Diencephalon (tissue), 1 donor: Measurements from ENCODE around the gene ELAC1. TPM values are rescaled to one million over a fixed set of nuclear protein-coding genes. Genes with fewer than 3 reads are reported as not detected.

Source experiments
- small RNA-seq: library from RNA; depleted of rRNA; stranded (forward); fragments of <200 nt; gene quantifications from one replicate; pipeline ENCODE3, GENCODE V24; 2014
- total RNA-seq: library from RNA; depleted of rRNA; stranded (reverse); fragments of >200 nt; gene quantifications from one replicate; pipeline ENCODE4 v1.2.3, GENCODE V29; 2014

ELAC1 gene, protein sequence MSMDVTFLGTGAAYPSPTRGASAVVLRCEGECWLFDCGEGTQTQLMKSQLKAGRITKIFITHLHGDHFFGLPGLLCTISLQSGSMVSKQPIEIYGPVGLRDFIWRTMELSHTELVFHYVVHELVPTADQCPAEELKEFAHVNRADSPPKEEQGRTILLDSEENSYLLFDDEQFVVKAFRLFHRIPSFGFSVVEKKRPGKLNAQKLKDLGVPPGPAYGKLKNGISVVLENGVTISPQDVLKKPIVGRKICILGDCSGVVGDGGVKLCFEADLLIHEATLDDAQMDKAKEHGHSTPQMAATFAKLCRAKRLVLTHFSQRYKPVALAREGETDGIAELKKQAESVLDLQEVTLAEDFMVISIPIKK
- 10.4 TPM for total RNA-seq

DNA sequence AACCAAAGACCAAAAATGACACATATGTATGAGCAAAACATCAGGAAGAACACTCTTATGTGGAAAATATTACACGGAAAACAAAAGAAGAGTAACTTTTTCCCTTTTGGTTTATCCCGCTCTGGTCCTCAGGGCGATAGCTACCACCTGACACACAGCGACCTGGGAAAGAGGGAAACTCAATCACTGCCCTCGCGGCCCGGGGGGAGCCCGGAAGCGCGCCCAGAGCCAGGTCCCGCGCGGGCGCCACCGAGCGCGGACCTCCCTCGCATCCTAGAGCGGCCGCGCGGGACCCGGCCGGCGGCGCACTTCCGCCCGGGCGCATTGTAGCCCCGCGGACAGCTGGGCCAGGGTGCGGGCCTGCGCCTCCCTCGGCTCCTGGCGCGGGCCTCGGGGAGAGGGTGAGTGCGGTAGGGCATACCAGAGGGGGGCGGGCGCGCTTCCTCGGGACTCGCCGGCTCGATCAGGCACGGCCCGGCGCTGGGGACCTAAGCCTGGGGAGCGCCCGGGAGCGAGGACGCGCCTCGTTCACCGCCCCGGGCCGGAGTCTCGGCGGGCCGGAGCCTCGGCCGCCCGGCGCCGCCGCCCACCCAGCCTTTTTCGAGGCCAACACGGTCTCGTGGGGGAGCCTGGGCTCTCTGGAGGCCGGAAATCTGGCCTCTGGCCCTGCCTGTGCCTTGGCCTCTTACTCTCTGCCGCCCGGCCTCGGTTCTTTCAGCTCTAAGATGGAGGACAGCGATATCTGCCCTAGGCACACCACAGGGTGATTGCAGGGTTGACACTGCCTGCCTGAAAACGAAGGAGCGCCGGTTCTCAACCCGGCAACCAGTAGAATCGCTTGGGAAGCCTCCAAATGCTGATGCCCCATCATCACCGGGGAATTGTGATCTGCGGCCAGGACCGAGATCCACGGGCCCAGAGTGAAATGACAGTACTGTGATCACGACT is at the start of gene ELAC1:
TSS of gene ELAC1 (plus strand) at position 327 of the 948 bp plus-strand sequence. CDS start 6,365 bp downstream, outside the sequence.

DNA sequence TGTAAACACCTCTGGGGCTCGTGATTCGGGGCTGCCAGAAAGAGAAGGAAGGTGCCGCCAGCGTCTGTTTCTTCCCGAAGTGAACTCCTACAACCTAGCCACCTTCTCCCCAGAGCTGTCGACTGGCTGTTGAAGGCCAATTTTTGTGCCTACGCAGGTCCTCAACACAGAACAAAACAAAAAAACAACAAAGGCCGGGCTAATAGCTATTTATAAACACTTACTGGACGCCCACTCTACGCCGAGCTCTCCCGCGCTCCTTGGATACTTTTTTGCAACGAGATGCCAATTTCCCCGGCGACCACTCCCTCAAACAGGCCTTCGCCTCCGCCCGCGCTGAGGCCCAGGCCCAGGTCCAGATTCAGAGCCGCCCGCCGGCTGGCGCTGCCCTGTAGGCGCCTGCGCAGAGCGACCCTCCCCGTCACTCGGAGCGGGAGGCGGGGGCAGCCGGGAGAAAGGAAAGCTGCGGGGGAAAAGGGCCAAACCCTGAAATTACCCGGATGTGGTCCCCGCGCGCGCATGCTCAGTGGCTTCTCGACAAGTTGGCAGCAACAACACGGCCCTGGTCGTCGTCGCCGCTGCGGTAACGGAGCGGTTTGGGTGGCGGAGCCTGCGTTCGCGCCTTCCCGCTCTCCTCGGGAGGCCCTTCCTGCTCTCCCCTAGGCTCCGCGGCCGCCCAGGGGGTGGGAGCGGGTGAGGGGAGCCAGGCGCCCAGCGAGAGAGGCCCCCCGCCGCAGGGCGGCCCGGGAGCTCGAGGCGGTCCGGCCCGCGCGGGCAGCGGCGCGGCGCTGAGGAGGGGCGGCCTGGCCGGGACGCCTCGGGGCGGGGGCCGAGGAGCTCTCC is 62.1 kb downstream of the ELAC1 start, which contains the start of gene SMAD4:
TSS of gene SMAD4 (plus strand) at position 520 of the 843 bp plus-strand sequence. CDS start 16,834 bp downstream, outside the sequence.

Small RNA genes within 50 kb of the gene (small RNA-seq; reads per million reads assigned to genes)
- gene RF00019: not detected

Other genes with a start within 250 kb of the ELAC1 start
- gene MRO, start 148.0 kb upstream of the ELAC1 start, total RNA-seq: 1.6 TPM
- 109 TPM for gene ME2, start 88.9 kb upstream of the ELAC1 start, total RNA-seq
- 59.1 TPM for gene SMAD4, start 62.2 kb downstream of the ELAC1 start, total RNA-seq
- 79.4 TPM for gene MEX3C, start 229.6 kb downstream of the ELAC1 start, total RNA-seq